DMS53 treated with DMSO at 0.1 percent for 48 hours (cell line): ENCODE data around the gene SSBP4.
A peak's percentile ranks its signal among the peaks of the same experiment; 100 is the strongest.

Source experiments
- DNase-seq: peaks from one replicate; lab custom pipeline; 2025; ENCODE audit not compliant: unreplicated experiment; lab: John Stamatoyannopoulos, UW

SSBP4 gene

DNA sequence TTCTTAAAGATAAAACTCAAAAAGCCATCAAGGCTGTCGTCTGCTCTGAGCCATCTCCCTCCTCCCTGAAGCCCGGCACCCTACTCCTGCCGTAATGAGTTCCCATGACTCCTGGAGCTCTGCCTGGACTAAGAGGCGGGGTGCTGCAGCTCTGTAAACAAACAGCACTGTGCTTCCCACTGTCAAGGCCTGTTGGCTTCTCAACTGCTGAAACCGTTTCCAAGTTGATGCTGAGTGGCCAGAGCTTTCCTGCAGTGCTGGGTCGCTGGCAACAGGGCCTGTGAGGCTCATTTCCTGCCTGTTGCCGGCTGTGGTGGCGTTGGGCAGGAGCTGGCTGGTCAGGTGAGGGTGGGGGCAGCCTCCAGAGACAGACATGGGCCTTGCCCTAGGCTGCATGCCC, 45.4 kb downstream of the SSBP4 start:
- DNase-seq, result no peak

DNA sequence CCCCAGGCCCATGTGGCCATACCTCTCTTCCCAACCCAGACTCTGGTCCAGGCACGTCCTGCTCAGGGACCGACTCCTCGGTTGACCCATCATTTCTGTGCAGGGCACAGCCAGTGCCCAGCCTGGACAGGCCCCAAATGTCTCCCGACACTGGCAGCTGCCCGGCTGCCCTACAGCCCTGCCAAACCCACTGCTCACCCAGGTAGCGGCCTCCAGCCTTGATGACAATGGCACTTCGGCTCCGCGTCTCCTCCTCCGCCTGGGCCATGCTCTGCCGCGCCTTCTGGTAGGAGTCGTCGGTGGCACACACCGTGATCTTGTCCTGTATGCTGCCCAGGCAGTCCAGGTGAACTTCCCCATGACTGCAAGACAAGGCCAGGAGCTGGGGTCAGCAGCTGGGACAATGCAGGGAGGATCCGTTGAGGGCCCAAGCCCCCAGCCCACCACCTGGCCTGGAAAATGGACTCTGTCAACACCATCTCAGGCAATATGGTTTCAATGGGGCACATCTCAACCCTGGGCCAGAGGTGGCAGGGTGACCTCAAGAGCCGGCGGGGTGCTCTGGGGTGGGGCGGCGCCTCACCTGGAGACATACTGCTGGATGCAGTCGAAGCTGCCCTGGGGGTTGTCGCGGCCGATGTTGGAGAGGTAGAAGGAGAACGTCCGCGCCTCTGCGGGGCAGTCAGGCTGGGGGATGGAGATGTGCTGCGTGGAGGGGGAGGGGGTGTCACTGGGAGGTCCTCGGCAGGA, 46.2 kb downstream of the SSBP4 start:
- no peak for DNase-seq

DNA sequence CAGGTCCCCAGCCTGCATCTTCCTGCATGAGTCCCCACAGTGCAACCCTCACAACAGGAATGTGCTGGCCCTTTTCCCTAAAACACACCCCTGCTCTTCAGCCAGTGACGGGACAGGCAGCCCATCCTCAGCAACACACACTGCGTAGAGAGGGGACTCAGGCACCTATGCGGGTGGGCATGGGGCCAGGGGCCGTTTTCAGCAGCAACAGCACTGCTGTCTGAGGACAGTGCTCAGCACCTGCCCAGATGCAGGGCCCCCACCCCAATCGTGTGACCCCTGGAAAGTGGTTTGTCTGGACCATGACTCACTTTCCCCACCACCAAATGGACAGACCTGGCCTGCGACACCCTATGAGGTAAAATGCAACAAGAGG, 46.8 kb downstream of the SSBP4 start:
- no peak for DNase-seq

DNA sequence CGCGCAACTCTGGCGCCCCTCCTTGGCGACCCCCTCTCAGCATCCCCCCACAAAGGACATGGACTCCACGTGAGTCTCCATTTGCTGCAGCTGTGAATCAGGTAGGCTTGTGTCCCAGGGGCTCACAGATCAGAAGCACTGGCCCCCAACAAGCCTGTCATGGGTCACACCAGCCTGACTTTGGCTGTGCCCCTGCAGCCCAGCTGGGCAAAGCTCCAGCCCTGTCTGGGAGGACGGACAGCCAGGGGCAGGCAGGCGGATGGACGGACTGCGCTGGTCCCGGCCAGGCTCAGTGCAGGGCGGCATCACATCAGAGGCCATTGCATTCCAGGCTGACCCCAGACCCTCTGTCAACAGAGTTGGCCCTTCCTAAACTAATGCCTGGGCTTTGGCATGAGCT, 47.2 kb downstream of the SSBP4 start:
- no peak for DNase-seq

DNA sequence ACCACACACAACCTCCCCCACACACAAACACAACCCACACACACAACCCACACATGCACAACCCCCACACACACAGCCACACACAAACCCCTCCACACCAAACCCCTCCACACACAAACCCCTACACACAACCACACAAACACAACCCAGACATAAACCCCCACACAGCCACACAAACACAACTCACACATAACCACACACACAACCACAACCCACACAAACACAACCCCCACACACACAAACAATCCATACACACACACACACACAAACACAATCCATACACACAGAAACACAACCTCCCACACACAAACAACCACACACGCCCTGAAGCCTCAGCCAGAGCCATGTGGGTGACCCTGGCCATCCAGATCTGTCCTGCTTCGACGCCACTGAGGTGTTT, 48.8 kb downstream of the SSBP4 start:
- DNase-seq, result no peak

DNA sequence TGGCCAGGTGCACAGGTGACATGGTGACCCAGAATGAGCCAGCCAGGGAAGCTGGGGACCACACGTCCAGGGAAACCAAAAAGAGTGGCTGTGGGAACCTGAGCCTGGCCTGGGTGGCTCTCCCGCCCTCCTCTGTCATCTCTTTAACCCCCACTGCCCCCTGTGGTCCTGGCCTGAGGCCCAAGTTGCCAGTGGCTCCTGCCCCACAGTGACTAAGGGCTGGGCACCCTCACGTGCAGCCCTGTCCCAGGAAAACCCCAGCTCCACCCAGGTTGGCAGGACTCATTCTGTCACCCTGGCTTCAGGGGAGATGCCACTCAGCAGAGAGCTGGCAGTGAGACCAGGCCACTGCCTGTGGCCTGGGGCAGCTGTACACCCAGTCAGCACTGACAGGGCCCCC, 49.3 kb downstream of the SSBP4 start:
- DNase-seq, result no peak

DNA sequence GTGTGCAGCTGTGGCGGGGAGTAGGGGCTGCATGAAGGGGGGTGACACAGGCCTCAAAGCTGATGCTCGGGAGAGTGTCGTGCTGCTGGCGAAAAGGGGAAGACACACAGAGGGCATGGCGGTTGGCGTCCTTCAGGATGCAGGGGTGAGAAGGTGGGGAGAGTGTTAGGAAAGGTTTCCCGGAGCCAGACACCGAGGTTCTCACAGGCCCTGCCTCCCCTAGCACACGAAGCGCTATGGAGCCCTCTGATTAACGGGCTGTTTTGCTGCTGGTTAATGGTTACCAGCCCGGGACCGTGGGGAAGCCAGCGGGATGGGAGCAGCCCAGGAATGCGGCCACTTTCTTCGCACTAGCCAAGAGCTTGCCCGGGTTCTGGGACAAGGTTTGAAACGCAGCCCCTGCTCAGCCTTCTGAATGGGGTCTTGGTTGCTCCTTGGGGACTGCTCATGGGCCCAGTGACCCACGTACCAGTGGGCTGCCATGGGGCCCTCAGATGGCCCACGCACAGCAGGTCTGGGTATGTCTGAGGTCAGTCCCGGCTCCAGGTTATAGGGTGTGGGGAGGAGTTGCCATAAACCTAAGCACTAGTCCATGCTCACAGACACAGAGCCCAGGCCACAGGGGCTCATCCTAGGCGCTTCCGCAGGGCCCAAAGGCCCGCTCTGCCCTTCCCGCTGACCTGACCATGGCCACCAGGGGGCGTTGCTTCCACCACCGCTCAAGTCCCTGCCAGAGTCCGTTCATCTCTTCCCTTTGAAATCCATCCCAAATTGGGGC, 50.1 kb downstream of the SSBP4 start:
- peak; percentile 5 for DNase-seq

DNA sequence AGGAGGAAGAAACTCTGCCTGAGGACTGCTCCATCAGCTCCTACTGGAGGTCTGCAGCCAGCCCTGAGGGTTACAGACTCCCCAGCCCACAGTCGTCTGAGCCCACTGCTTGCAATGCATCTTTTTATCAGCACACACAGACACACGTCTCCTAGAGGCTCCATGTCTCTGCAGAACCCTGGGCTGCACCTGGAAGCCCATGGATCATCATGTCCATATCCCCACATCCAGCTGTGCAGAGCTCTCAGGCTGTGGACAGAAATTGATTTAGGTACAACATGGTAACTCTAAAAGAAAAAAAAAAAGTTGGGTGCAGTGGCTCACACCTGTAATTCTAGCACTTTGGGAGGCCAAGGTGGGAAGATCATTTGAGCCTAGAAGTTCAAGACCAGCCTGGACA, 51.6 kb downstream of the SSBP4 start:
- DNase-seq, result no peak

DNA sequence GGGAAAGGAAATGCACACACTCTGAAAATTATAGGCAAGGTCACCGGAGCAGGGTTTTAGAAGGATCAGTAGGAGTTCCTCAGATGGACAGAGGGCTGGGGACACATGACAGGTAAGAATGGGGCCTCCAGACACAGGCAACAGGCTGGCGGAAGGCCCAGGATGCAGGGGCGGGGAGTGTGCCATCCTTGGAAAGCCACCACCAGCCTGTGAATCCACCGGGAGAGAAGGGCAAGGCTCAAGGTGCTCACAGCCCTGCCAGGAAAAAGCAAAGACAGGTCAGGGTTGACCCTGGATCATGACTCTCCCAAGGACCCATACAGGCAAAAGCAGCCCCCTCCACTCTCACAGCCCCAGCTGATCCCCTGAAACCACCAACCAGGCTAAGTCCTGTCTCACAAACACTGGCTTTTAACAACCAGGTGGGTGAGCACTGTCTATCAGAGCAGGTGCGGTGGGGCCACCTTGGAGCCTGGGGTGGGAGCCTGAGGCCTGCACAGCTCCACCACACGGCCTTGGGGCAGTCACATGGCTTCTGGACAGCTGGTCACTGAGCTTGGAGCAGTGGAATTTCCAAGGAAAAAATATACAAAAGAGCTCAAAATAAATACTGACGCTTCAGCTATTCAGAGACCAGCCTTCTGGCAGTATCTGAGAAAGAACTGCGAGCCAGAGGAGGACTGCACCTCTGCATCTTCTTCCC, 54.0 kb downstream of the SSBP4 start:
- DNase-seq, result no peak

DNA sequence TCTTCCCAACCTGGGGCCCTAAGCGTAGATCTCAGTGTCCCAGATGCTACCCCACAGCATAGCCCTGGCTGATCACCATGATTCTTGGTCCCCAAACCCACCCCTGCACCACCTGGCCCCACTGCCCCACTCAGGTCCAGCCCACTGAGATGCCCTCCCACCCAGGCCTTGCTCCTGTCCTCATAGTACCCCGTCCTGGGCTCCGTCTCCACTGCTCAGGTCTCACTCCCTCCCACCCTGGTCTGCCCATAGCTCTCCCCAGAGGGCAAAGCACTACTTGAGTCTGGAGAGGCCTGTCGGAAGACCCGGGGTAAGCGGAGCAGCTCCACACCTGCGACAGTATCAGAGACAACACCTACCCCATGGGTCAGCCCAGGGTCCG, 54.5 kb downstream of the SSBP4 start:
- no peak for DNase-seq

DNA sequence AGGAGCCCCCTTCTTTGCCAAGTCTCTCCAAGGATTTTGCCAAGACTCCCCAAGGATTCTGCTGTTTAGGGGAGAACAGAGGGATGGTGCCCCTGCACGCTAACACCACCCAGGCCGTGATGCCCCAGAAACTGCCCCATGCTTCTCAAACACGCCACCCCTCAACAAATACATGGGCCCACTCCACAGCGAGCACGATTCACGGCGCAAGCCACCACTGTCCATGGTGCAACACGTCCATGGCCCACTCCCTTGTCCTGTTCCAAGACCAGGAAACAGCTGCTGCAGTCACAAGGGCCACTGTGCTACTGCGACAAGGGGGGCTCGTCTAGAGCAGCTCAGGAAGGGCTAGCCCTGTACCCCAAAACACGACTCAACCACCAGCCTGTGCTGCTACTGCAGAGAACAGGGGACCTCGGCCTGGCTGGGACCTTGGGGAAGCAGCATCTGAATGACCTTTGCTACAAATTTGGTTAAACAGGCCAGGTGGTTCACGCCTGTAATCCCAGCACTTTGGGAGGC, 55.2 kb downstream of the SSBP4 start:
- DNase-seq, result no peak

DNA sequence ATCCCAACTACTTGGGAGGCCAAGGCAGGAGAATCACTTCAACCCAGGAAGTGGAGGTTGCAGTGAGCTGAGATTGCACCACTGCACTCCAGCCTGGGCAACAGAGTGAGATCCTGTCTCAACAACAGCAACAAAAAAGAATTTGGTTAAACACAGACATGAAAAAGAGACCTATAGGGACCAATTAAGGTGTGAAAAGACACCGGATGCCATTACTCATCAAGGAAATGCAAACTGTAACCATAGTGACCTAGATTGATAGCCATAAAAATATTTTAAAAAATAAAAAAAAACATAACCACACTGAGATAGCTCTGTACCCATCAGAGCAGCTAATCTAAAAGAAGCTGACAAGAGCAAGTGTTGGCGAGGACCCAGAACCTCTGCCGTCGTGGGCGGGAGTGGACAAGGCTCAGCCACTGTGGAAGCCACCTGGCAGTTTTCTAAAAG, 55.8 kb downstream of the SSBP4 start:
- DNase-seq, result no peak

DNA sequence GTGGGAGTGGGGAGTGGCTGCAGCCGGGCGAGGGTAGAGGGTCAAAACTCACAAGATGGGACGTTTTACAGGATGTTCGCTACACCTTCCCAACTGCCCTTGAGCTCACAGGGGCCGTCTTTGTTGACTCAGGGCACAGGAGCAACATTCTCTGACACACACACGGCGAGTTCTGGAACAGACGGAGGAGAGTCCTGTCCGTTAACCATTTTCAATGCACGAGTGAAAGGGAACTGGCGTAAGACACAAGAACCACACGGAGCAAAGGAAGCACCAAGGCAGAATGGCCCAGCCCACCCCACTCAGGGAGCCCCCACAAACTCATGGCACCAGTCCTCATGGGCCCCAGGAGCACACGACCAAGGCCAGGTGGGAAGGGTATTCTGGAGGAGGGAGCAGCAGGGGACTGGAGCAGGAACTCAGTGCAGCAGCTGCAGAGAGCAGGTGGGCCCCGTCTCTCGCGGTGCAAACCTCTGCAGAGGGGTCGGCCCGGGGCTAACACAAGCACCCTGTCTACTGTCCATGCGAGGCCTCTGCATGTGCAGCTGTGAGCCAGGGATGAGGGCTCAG, 56.6 kb downstream of the SSBP4 start:
- no peak for DNase-seq

DNA sequence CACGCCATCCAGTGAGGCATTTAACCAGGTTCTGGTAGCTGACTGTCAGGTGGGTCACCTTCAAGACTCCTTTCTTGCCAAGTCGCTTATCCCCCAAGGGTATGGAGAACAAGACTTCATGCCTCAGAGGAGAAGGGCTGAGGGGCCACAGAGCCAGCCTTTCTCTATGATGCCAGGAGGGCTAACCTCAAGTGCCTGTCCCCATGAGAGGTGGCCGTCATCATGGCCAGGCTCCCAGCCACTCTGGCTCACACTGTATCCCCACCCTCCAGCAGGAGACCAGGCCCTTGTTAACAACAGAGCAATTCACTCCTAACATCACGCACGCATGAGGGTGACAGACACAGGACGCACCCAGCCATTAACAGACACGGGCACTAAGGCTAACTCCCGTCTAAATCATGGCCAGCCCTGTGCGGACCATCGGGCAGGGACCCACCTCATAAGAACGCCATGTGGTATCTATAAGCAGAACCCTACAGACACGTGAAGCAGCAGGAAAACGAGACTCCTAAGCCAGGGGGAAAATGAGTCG, 57.4 kb downstream of the SSBP4 start:
- no peak for DNase-seq

DNA sequence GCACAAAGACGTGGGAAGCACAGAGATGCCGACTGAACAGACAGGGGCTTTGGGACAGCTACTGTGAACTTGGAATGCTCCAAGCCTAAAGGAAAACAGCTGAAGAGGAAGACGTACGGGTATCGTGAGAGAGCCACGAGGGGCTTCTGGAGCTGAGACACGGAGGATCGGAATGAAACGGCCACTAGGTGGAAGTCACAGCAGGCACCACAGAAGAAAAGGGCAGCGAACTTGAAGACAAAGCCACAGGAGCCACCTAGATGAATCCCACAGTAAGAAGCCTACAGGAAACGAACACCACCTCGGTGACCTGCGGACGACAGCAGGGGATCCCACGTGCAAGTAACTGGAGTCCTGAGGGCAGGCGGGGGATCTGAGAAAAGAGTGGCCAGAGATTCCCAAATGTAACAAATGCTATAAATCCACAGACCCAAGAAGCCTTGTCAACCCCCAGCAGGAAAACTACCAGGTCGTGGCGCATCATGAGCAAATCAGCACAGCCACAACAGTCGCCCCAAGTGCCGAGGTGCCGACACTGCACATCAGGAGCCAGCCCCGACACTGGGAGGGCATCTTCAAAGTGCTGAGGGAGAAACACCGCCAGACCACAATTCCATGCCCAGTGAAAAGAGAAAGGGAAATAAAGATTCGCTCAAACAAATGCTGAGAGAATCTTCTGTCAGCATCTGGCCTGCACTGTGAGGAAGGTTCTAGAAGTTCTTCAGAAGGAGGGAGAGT, 58.0 kb downstream of the SSBP4 start:
- DNase-seq, result no peak

DNA sequence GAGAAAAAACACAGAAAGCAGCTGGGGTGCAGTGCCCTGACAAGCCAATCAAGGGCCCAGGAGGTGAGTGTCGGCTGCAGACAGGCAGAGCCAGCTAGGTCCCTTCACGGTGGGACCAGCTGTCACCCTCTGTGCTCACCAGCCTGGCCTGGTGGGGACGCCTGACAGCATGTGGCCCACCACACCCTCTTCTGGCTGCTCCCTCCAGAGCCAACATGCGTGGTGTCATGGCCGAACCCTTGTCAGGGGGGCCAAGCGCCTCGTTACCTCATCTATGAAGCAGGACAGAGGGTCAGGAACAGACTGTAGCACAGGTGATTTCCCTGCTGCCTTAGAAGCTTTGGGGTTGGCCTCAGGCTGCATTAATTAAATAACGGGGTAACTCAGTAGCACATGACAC, 58.8 kb downstream of the SSBP4 start:
- DNase-seq, result no peak

DNA sequence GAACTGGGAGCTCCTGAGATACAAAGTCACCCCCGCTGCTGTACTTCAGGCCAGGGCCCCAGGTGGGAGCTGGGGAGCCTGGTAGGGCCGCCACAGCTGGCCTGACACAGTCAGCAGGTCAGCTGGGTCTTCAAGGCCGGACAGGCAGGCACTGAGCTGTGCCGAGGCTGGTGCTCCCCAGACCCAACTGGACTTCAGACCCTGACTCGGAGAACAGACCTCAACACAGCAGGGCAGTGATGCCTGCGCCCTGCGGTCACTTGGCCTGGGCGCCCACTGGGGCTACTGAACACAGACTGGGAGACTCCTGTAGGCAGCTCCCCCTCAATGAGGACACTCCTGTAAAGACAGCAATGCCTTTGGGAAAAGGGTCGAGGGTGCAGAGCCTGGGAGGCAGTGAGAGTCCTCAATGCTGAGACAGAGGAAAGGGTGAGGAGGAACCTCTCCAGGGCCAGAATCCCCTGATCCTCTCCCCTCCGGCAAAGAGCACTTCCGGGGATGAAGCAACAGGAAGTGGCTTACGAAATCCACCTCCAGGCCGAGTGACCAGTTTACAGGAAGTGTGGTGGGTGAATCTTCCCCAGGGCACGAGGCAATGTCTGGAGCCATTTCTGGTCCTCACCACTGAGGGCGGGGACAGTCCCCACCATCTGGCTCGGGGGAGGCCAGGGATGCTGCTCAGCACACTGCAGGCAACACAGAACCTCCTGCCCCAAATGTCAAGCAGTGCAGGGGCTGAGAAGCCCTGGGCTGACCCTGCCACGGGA, 59.5 kb downstream of the SSBP4 start:
- no peak for DNase-seq

DNA sequence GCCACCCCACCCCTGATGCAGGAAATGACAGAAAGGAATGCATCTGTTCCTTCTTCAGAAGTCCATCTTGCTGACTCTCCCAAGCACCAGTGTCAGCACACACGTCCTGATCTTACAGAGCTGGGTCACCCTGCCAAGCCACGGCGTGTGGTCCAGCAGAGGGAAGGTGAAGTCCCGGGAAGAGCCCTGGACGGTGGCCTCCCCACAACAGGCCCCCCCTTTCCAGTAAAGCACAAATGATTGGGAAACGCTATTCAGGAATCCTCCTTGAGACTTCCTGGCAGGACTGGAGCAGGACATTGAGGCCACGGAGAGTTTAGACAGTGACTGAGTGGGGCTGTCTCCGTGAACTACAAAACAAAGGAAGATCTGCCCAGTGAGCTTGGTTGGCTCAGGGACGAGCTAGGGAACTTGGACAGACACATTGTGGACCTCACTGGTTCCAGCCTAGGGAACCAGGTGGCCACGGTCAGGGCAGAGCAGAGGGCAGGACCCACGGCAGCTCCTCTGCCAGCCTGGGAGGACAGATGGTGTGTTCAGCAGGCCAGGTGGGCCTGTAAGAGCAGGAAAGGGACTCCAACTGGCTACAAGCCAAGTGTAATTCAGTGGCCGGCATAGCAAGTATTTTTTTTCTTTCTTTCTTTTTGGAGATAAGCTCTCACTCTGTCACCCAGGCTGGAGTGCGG, 61.0 kb downstream of the SSBP4 start:
- DNase-seq, result no peak

DNA sequence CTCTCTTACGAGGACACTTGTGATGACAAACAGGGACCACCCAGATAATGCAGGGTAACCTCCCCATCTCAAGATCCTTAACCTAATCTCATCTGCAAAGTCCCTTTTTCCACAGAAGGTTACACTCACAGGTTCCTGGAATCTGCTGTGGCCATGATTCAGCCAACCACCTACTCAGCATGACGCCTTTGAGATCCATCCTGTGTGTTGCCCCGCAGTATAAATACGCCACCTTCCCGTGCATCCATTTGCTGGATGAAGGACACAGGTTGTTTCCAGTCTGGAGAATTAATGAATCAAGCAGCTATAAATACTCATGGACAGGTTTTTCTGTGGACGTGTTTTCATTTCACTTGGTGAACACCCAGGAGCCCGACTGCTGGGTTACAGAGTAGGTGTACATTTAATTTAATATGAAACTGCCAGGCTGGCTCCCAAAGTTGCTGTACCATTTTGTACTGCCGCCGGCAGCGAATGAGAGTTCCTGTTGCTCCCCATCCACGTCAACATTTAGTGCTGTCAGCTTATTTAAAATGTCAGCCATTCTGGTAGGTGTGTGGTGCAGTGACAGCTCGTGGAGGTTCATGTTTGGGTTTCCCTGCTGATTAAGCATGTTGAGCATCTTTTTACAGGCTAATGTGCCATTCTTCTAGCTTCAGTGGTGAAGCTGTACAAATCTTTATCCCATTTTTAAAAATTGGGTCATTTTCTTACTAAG, 62.5 kb downstream of the SSBP4 start:
- no peak for DNase-seq
